LNCaP clone FGC (cell line): Measurements from ENCODE around the gene LTBR.

Experiments used
- DNase-seq: peaks from one replicate; pipeline ENCODE4 v3.0.0-alpha.2; 2011; ENCODE audit warnings: low read depth
- H3K4me3 ChIP-seq: 2 replicates; pipeline ENCODE4 v1.5.1; 2011; ENCODE audit warnings: mild to moderate bottlenecking, low read depth, low read length, control low read depth
- CTCF ChIP-seq: IDR thresholded peaks from 2 replicates; pipeline ENCODE4 v1.5.1; 2012; ENCODE audit warnings: mild to moderate bottlenecking; ENCODE audit not compliant: control insufficient read depth, insufficient read depth; ENCODE audit errors: extremely low read depth

LTBR gene

GRCh38 chr12:6380141-6381121, 3.5 kb upstream of the LTBR start:
- no peak for TF ChIP-seq CTCF
- no peak overlapping the region for H3K4me3 ChIP-seq
- no peak for DNase-seq

- no peak for DNase-seq
- no peak for TF ChIP-seq CTCF
- no peak overlapping the region for H3K4me3 ChIP-seq
Observed at GRCh38 chr12:6382371-6382770, 1.6 kb upstream of the LTBR start.

- TF ChIP-seq CTCF, result no peak
- DNase-seq, result no peak
Observed at GRCh38 chr12:6382982-6383381, 980 bp upstream of the LTBR start.

GRCh38 chr12:6384499-6385436, 806 bp downstream of the LTBR start:
- peak overlapping the region; percentile 95 for H3K4me3 ChIP-seq
- no peak for TF ChIP-seq CTCF
- no peak for DNase-seq

More at GRCh38 chr12:6382982-6383381, 980 bp upstream of the LTBR start:
- peak overlapping the region; percentile 95 for H3K4me3 ChIP-seq

- no peak overlapping the region for H3K4me3 ChIP-seq
- no peak for TF ChIP-seq CTCF
- no peak for DNase-seq
Observed at GRCh38 chr12:6386038-6386437, 2.1 kb downstream of the LTBR start.

GRCh38 chr12:6386491-6386890, 2.5 kb downstream of the LTBR start:
- DNase-seq, result no peak
- TF ChIP-seq CTCF, result no peak

More at GRCh38 chr12:6386491-6386890, 2.5 kb downstream of the LTBR start:
- H3K4me3 ChIP-seq, result no peak overlapping the region
